GM19238 (cell line): ENCODE data around the gene FABP1.

ENCODE experiments used
- DNase-seq: peaks from one replicate; pipeline ENCODE4 v3.0.0; 2011; ENCODE audit warnings: low spot score; ENCODE audit not compliant: insufficient read length

Gene FABP1

GRCh38 chr2:88081924-88082608 lies 45.8 kb downstream of the FABP1 start:
- no peak for DNase-seq

DNA sequence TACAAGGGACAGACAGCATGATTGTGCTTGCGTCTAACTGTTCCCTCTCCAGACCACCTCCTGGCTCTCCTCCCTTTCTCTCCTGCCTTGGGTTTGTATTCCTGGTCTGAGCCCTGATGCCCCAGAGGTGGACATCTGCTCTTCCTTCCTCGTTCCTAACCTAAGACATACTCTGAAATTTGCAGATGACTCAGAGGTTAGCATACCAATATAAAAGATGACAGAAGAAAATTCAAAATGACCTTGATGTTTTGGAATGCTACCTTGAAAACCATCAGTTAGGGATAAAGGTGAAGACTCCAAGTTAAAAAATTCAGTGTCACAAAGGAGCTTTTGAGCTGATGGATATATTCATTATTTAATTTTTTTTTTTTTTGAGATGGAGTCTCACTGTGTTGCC lies 47.3 kb downstream of the FABP1 start:
- no peak for DNase-seq

GRCh38 chr2:88078643-88079172 lies 49.2 kb downstream of the FABP1 start:
- DNase-seq = no peak

DNA sequence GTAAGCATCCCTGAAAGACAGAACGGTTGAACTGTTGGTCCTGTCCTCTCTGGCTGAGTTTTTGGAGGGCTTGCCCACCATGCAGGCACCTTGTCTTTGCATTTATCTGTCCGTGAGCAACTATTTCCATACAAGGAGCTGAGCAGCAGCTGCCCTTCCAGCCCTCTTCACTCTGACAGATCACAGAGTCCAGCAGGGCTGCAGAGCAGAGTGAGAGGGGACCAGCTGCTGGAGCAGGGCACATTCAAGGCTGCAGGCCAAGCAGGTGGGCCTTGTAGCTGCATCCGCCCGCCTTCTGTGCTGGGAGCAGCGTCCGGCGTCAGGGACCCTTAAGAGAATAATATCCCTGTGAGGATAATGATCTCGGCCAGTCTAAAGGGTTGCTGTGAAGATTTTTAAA lies 50.8 kb downstream of the FABP1 start:
- DNase-seq = no peak

DNA sequence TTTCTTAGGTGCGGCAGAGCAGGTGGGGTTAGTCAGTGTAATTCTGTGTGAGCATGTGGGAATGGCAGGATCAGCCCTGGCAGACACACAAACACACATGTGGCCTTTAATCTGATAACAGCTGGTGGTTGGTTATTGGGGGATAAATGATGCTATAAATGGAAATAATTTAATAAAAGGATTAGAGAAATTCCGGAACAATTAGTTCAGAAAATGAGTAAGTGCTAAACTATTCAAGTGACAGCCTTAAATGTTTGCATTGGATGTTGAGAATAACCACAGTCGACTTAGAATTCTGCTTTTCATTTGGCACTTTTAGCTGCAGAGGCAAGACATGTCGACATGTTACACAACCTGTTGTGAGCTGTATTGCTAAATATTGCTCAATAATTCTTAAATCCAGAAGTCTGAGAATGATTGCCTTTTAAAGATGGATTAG lies 53.0 kb downstream of the FABP1 start:
- DNase-seq = no peak

GRCh38 chr2:88074150-88074549 lies 53.7 kb downstream of the FABP1 start:
- no peak for DNase-seq
